Measurements from ENCODE around the gene TTC12.

GRCh38 chr11:113273720-113274119 is 40.7 kb upstream of the TTC12 start:
- TF ChIP-seq REST (IDR thresholded peaks at IDR 0.05; ENCODE audit: borderline replicate concordance in 1 of 2, low read depth in 1 of 2, low read length in 2 of 2) (no peak), MAFK (conservative IDR thresholded peaks at IDR 0.05 in 1 of 2, IDR thresholded peaks at IDR 0.05 in 1 of 2; ENCODE audit: low read length in 2 of 2) (no peak), ZNF124 (CRISPR knock-in tag; IDR thresholded peaks at IDR 0.05) (no peak), ZKSCAN8 (CRISPR knock-in tag; IDR thresholded peaks at IDR 0.05; ENCODE audit: borderline replicate concordance) (no peak), POLR2AphosphoS5 (IDR thresholded peaks at IDR 0.05; ENCODE audit: low read depth, low read length) (no peak), CREB1 (IDR thresholded peaks at IDR 0.05) (no peak), CREB1 (CRISPR knock-in tag; IDR thresholded peaks at IDR 0.05) (no peak), ZNF564 (CRISPR knock-in tag; IDR thresholded peaks at IDR 0.05) (no peak)

Data from HepG2 (cell line).